Ishikawa (cell line): ENCODE data around the gene ASB17.

Experiments used
- CEBPB ChIP-seq: IDR thresholded peaks from 2 replicates; pipeline ENCODE4 v1.6.1; 2012
- CREB1 ChIP-seq: IDR thresholded peaks from 2 replicates; pipeline ENCODE4 v1.6.1; 2012; ENCODE audit warnings: low read depth
- EGR1 ChIP-seq: IDR thresholded peaks from 2 replicates; pipeline ENCODE4 v1.6.1; 2012
- EP300 ChIP-seq: IDR thresholded peaks from 2 replicates; pipeline ENCODE4 v1.6.1; 2012; ENCODE audit warnings: borderline replicate concordance
- FOXM1 ChIP-seq: IDR thresholded peaks from 2 replicates; pipeline ENCODE4 v1.6.1; 2012; ENCODE audit warnings: low read depth, borderline replicate concordance
- NFIC ChIP-seq: IDR thresholded peaks from 2 replicates; pipeline ENCODE4 v1.6.1; 2012
- RAD21 ChIP-seq: IDR thresholded peaks from 2 replicates; pipeline ENCODE4 v1.6.1; 2012; ENCODE audit warnings: low read depth
- REST ChIP-seq: IDR thresholded peaks from 2 replicates; pipeline ENCODE4 v1.6.1; 2012; ENCODE audit warnings: low read depth, mild to moderate bottlenecking
- TAF1 ChIP-seq: IDR thresholded peaks from 2 replicates; pipeline ENCODE4 v1.6.1; 2012; ENCODE audit warnings: low read depth, mild to moderate bottlenecking
- TCF12 ChIP-seq: IDR thresholded peaks from 2 replicates; pipeline ENCODE4 v1.6.1; 2012; ENCODE audit warnings: low read depth
- TEAD4 ChIP-seq: IDR thresholded peaks from 2 replicates; pipeline ENCODE4 v1.6.1; 2012
- USF1 ChIP-seq: IDR thresholded peaks from 2 replicates; pipeline ENCODE4 v1.6.1; 2012
- YY1 ChIP-seq: IDR thresholded peaks from 2 replicates; pipeline ENCODE4 v1.6.1; 2012; ENCODE audit warnings: low read depth
- ZBTB7A ChIP-seq: IDR thresholded peaks from 2 replicates; pipeline ENCODE4 v1.6.1; 2012; ENCODE audit warnings: low read depth
- TF ChIP-seq, protein P1 (sequence below): IDR thresholded peaks from 2 replicates; pipeline ENCODE4 v1.6.1; 2012

ASB17 gene

DNA sequence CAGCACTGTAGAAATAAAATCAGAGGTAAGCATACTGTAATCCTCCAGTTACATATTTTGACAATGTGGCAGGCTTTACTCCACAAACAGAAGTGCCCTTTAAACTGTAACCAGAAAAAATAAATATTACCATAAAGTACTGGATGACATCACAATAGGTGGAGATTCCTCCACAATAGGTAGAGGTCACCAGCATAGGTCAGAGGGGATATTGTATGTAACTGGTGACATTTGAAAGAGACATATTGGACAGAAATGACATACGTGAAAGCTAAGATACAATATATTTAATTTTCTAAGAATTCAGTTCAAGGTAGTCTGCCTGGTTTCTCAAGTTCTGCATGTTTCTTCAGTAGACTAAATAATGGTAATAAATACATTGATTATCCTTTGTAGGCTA is at the start of gene ASB17:
Gene ASB17 (minus strand): TSS at position 101 of the 400 bp plus-strand sequence. CDS start 113 bp downstream, outside the sequence.
- TF ChIP-seq EGR1 (no peak), RAD21 (no peak), YY1 (no peak), TEAD4 (no peak), CEBPB (no peak), USF1 (no peak)
- TF ChIP-seq, protein P1, sequence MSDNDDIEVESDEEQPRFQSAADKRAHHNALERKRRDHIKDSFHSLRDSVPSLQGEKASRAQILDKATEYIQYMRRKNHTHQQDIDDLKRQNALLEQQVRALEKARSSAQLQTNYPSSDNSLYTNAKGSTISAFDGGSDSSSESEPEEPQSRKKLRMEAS, result no peak

DNA sequence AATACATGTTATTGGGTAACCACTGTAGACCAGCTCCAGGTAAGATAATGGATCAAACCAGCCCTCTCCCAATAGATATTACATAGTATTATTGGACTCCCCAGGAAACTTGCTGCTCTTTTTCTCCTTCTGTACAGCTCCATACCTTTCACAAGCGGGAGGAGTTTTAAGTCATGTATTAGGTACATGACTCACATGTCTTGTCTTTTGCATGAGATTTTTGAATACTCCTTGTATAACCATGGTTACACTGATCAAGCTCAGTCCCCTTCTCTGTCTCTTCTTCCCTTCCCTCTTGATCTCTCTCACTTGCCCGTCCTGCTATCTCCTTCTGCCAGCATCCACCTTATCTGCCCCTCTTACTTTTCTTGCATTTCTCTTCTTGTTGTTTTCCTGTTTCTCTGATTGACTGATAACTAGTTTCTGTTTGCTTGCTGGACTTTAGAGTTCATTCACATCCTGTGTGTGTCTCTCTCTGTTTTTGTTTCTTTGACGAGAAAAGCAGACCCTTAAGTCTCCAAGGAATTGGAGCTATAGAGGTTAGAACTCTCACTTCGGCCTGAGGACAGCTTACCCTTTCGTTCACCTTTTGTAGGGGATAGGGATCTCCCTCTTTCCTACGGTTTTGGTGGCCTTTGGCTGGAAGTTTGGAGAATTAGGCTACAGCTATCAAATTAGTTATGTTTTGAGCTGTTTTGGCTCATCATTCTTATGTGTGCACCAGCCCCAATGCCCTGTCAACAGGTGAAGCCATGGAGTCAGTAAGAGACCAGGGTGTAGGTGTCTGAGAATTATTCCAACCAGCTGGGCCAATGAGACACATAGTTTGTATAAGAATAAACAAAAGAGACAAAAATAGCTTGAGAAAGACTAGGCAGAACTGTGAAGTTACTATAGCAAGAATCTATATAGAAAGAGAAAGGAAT is 49.0 kb upstream of the ASB17 start:
- TF ChIP-seq ZBTB7A (no peak), RAD21 (no peak), YY1 (no peak), TAF1 (no peak), EGR1 (no peak), TCF12 (no peak), NFIC (no peak), FOXM1 (no peak), EP300 (no peak), TEAD4 (no peak), REST (no peak), CEBPB (no peak), CREB1 (no peak)
- TF ChIP-seq, protein P1, result no peak

DNA sequence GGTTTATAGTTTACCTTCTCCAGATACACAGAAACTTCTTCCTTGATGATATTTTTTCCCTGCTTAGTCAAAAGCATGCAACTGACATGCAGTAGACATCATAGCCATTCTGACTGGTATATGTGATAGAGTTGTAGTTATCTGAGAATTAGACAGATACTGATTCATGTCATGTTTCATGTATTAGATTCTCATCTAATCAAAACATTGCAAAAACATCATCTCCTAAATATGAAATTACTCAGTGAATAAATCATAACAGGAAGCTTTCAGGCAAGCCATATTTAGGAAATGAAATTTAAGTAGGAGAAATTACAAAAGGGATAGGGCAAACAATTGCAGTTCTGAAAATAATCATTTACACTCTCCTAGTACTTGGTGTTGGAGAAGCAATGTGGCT is 38.4 kb upstream of the ASB17 start:
- no peak for TF ChIP-seq REST

DNA sequence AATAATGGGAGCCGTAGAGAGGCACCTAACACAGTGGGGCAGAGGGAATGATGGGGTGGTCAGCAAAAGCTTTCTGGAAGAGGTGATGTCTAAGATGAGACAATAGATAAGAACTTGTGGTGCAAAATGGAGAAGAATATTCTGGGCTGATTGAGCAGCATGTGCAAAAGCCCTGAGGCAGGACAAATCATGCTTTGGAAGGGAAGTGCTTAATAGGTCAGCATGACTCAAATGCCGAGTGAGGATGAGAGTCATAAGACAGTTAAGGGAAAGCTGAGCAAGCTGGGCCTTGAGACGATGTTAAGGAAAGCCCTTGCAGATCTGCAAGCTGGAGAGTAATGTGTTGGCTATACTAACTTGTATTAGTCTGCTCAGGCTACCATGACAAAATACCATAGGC is 37.3 kb upstream of the ASB17 start:
- TF ChIP-seq USF1, result no peak
- TF ChIP-seq EP300, result no peak
- TF ChIP-seq TCF12, result no peak
- TF ChIP-seq CREB1, result no peak
- no peak for TF ChIP-seq REST
- TF ChIP-seq ZBTB7A, result no peak
- TF ChIP-seq EGR1, result no peak
- no peak for TF ChIP-seq NFIC
- no peak for TF ChIP-seq YY1
- no peak for TF ChIP-seq RAD21
- TF ChIP-seq, protein P1, result no peak

- TF ChIP-seq, protein P1, result no peak
- TF ChIP-seq CEBPB (no peak), CREB1 (no peak), RAD21 (no peak), ZBTB7A (no peak), TEAD4 (no peak), YY1 (no peak), TCF12 (no peak), EGR1 (no peak), FOXM1 (no peak), TAF1 (no peak)
These were observed 35.5 kb upstream of the ASB17 start for GRCh38 chr1:75967719-75968118.
